Measurements from ENCODE around the gene PDXDC1.

Gene PDXDC1

DNA sequence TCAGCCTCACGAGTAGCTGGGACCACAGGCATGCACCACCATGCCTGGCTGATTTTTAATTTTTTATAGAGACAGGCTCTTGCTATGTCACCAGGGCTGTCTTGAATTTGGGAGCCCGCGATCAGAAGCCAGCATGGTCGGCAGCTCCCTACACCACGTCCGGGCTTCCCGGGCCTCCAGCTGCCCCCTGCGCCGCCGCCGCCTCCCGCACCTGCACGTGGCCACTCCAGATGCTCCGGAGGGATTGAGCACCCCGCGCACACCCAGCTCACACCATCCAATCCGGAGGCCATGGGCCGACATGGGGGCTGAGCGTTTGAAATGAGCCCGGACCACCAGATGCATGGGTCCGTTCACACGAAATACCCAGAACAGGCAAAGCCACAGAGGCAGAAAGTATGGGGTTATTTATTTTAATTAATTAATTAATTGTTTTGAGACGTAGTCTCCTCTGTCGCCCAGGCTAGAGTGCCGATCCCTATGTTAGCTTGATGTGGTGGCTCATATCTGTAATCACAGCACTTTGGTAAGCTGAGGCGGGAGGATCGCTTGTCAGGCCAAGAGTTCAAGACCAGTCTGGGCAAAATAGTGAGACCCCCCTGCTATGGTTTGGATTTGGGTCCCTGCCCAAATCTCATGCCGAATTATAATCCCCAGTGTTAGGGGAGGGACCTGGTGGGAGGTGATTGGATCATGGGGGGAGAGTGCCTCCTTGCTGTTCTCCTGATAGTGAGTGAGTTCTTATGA is 17.1 kb upstream of the PDXDC1 start:
- no peak overlapping the region for H3K4me3 ChIP-seq (ENCODE audit: low read depth, low read length)
- TF ChIP-seq, protein P1, sequence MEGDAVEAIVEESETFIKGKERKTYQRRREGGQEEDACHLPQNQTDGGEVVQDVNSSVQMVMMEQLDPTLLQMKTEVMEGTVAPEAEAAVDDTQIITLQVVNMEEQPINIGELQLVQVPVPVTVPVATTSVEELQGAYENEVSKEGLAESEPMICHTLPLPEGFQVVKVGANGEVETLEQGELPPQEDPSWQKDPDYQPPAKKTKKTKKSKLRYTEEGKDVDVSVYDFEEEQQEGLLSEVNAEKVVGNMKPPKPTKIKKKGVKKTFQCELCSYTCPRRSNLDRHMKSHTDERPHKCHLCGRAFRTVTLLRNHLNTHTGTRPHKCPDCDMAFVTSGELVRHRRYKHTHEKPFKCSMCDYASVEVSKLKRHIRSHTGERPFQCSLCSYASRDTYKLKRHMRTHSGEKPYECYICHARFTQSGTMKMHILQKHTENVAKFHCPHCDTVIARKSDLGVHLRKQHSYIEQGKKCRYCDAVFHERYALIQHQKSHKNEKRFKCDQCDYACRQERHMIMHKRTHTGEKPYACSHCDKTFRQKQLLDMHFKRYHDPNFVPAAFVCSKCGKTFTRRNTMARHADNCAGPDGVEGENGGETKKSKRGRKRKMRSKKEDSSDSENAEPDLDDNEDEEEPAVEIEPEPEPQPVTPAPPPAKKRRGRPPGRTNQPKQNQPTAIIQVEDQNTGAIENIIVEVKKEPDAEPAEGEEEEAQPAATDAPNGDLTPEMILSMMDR (IDR thresholded peaks at IDR 0.05; ENCODE audit: low read depth, low read length), result no peak
- H3K27me3 ChIP-seq (ENCODE audit: insufficient read depth, low read depth, severe bottlenecking), result no peaks in the 10 kb centered on the region
- no peak for DNase-seq
- H3K36me3 ChIP-seq, result no peaks in the 10 kb centered on the region
- no peak overlapping the region for H3K27ac ChIP-seq
- H3K9me3 ChIP-seq (ENCODE audit: severe bottlenecking), result no peaks in the 10 kb centered on the region

DNA sequence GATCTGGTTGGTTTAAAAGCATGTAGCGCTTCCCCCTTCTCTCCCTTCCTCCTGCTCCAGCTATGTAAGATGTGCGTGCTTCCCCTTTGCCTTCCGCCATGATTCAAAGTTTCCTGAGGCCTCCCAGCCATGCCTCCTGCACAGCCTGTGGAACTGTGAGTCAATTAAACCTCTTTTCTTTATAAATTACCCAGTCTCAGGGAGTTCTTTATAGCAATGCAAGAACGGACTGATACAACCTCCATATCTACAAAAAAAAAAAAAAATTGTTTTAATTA is 16.6 kb upstream of the PDXDC1 start:
- H3K27ac ChIP-seq, result no peak overlapping the region
- H3K27me3 ChIP-seq (ENCODE audit: insufficient read depth, low read depth, severe bottlenecking), result no peaks in the 10 kb centered on the region
- TF ChIP-seq, protein P1 (IDR thresholded peaks at IDR 0.05; ENCODE audit: low read depth, low read length), result no peak
- DNase-seq, result no peak
- H3K36me3 ChIP-seq, result no peaks in the 10 kb centered on the region
- H3K4me3 ChIP-seq (ENCODE audit: low read depth, low read length), result no peak overlapping the region
- peaks cover 1% of the 10 kb centered on the region for H3K9me3 ChIP-seq (ENCODE audit: severe bottlenecking)

DNA sequence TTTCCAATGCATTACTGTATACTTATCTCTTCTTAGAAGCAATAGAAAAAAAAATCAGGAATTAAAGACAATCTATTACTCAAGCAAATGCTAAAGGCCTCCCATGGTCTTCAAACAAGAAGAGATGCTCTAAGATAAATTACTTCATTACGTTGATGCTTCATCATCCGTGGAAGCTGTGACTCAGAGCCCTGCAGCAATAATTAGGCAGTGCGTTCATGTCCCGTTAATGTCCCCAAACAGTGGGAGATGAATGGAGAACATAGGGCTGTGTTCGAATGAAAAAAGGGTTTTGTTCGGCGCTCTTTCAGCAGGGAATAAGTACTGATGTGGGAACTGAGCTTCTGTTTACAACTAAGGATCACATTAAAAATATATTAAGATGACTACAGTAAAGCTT is 15.9 kb upstream of the PDXDC1 start:
- TF ChIP-seq, protein P1 (IDR thresholded peaks at IDR 0.05; ENCODE audit: low read depth, low read length), result no peak
- no peaks in the 10 kb centered on the region for H3K27me3 ChIP-seq (ENCODE audit: insufficient read depth, low read depth, severe bottlenecking)
- DNase-seq, result no peak
- no peak overlapping the region for H3K4me3 ChIP-seq (ENCODE audit: low read depth, low read length)
- peaks cover 7% of the 10 kb centered on the region for H3K9me3 ChIP-seq (ENCODE audit: severe bottlenecking)
- H3K36me3 ChIP-seq, result no peaks in the 10 kb centered on the region
- H3K27ac ChIP-seq, result no peak overlapping the region

DNA sequence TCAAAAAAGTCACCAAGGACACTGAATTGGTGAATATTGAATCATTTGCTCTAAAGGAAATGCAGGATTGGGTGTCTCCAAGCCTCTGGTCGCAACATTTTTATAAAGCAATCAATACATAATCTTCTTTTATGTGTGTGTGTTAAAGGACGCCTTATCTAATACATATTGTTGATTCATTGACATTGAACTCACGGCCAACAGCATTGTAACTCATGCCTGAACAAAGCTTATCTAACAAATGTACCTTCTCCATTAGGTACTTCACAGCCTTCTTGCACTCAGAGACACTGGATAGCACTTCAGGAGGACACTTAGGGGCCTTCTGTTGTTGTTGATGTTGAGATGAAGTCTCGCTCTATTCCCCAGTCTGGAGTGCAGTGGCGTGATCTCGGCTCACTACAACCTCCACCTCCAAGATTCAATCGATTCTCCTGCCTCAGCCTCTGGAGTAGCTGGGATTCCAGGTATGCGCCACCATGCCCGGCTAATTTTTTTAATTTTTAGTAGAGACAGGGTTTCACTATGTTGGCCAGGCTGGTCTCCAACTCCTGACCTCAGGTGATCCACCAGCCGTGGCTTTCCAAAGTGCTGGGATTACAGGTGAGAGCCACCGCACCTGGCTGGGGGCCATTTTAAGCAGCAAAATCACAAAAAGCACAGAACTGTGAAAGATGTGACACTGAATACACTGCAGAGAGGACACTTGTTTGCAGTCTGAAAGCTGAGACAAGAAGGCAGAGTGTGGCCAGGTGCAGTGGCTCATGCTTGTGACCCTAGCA is 13.2 kb upstream of the PDXDC1 start:
- Histone ChIP-seq H3K27me3 (ENCODE audit: insufficient read depth, low read depth, severe bottlenecking) (no peaks in the 10 kb centered on the region), H3K4me3 (ENCODE audit: low read depth, low read length) (no peak overlapping the region)

DNA sequence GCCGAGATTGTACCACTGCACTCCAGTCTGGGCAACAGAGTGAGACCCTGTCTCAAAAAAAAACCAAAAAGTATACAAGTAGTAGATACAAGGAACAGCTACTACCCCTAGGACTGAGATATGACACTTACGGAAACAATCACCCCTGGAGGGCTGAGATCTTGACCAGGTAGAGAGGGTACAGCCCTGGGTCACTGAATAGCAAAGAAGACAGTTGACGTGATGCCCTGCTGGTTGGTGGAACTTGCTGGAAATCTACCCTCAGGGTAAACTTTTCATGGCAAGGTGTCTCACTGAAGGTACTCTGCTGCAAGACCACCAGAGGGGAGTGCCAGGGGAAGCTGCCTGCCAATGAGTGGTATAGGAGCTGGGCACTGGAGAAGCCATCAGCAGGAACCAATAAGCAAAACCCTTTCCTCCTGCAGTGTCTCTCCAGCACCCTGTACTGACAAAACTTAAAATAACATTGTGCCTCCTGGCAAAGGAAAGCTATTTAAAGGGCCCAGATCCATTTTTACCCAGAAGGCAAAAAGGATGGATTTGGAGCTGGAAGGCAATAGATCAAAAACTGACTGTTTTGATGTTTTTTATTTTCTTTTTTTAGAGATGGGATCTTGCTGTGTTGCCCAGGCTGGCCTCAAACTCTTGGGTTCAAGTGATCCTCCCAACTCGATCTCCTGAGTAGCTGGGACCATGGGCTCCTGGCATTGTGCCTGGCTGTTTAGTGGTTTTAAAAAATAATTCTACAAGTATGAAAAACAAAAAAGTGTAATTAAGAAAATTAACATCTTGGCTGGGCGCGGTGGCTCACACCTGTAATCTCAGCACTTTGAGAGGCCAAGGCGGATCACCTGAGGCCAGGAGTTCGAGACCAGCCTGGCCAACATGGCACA is 11.3 kb upstream of the PDXDC1 start:
- no peak for DNase-seq
- Histone ChIP-seq H3K27ac (no peak overlapping the region), H3K9me3 (ENCODE audit: severe bottlenecking) (peaks cover 7% of the 10 kb centered on the region), H3K4me3 (ENCODE audit: low read depth, low read length) (no peak overlapping the region), H3K27me3 (ENCODE audit: insufficient read depth, low read depth, severe bottlenecking) (no peaks in the 10 kb centered on the region), H3K36me3 (no peaks in the 10 kb centered on the region)
- TF ChIP-seq, protein P1 (IDR thresholded peaks at IDR 0.05; ENCODE audit: low read depth, low read length), result no peak

More for the DNA sequence above, 13.2 kb upstream of the PDXDC1 start:
- Histone ChIP-seq H3K36me3 (no peaks in the 10 kb centered on the region), H3K9me3 (ENCODE audit: severe bottlenecking) (peaks cover 7% of the 10 kb centered on the region), H3K27ac (no peak overlapping the region)
- DNase-seq, result no peak
- TF ChIP-seq, protein P1 (IDR thresholded peaks at IDR 0.05; ENCODE audit: low read depth, low read length), result no peak
